22Rv1 (cell line): ENCODE measurements around the gene NHLH1.

Experiments used
- ZFX ChIP-seq: fragments of 450-650 bp; IDR thresholded peaks from 2 replicates; pipeline ENCODE4 v1.6.1; 2017; ENCODE audit warnings: antibody characterized with exemption, borderline replicate concordance
- TF ChIP-seq, protein P1 (sequence below): fragments of 450-650 bp; IDR thresholded peaks from 2 replicates; pipeline ENCODE4 v1.5.1; 2017; ENCODE audit warnings: mild to moderate bottlenecking

DNA sequence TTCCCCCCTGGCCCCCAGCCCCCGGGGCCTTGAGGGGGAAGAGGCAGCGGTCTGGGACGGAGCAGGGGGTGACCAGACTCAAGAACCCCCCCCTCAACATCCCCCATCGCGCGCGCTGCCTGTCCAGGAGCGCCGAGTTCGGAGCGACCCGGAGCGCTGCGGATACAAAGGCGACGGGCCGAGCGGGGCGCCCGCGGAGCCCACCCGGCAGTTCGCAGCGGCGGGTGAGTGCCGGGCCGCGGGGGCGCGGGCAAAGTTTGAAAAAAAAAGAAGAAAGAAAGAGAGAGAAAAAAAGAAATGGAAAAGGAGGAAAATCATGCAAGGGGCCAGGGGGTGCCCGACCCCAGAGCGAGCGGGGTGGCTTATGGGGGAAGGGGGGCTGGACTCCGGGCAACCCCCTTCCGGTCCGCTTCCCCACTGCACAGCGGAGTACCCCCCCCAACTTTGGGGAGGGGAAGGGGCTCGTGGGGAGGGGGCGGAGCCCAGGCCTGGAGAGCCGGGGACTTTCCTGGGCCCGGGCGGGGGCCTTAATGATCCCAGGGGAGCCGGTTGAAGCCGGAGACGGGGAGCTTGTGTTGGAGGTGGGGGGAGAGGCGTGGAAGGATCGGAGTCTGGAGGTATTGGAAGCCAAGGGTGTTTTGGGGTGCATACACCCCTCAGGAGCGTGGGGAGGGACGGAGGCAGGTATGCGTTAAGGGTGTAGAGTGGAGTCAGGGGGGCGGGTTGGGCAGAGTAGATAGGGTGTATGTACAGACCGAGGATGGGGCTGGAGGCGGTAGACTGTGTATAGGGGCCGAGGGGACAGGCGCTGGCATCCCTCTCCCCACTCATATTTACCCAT, 34.0 kb downstream of the NHLH1 start:
- TF ChIP-seq, protein P1, sequence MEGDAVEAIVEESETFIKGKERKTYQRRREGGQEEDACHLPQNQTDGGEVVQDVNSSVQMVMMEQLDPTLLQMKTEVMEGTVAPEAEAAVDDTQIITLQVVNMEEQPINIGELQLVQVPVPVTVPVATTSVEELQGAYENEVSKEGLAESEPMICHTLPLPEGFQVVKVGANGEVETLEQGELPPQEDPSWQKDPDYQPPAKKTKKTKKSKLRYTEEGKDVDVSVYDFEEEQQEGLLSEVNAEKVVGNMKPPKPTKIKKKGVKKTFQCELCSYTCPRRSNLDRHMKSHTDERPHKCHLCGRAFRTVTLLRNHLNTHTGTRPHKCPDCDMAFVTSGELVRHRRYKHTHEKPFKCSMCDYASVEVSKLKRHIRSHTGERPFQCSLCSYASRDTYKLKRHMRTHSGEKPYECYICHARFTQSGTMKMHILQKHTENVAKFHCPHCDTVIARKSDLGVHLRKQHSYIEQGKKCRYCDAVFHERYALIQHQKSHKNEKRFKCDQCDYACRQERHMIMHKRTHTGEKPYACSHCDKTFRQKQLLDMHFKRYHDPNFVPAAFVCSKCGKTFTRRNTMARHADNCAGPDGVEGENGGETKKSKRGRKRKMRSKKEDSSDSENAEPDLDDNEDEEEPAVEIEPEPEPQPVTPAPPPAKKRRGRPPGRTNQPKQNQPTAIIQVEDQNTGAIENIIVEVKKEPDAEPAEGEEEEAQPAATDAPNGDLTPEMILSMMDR, result no peak
- TF ChIP-seq ZFX, result no peak
